ENCODE results near the gene SYT8.

Gene SYT8

GRCh38 chr11:1854132-1854948, 19.6 kb downstream of the SYT8 start:
- no peaks in the 10 kb centered on the region for H3K4me1 ChIP-seq
- no peak for DNase-seq
- H3K4me3 ChIP-seq (ENCODE audit: low read depth, low read length) = no peak overlapping the region
- no peaks in the 10 kb centered on the region for H3K36me3 ChIP-seq
- TF ChIP-seq CTCF (IDR thresholded peaks at IDR 0.05; ENCODE audit: low read depth, low read length) = no peak
- H3K9me3 ChIP-seq = no peaks in the 10 kb centered on the region
- H3K27me3 ChIP-seq = no peaks in the 10 kb centered on the region

DNA sequence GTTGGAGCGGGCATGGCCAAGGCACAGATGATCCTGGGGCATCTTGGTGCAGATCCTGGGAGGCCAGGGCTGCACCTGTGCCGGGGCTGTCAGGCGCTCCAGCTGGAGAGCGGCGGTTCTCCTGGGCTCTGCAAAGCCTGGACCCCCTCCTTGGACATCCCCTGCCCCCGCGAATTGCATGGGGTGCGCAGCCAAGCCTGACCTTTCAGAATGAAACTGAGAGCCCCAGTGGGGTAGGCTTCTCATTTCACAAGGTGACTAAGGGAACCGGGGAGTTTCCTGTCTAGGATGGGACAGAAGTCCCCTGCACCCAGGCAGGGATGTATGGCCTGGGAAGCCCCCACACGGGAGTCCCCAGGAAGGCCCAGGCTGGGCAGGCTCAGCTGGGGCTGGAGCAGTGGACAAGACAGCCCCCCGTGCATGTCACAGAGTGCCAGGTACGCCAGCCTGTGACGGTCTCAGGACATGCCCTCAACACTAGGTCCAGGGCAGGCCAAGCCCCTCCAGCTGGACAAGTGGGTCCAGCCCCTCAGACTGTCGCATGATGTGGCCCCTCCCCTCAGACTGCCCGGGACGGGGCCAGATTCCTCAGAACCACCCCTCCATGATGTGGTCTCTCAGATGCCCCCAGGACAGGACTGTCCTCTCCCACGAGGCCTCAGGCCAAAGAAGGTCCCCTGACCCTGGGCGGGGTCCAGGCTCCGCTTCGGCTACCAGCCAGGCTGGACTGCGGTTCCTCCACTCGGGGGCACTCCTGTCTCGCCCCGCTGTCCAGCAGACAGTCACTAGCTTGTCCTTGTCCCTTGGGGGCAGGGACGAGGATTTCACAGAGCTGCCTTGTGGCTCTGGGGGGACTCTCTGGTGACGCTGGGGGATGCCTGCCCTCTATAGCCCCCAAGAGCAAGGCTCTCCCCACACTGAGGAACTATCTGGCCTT, 20.4 kb downstream of the SYT8 start:
- no peak for DNase-seq
- no peaks in the 10 kb centered on the region for H3K9me3 ChIP-seq
- no peaks in the 10 kb centered on the region for H3K4me1 ChIP-seq
- TF ChIP-seq CTCF (IDR thresholded peaks at IDR 0.05; ENCODE audit: low read depth, low read length) = no peak
- no peaks in the 10 kb centered on the region for H3K27me3 ChIP-seq
- no peaks in the 10 kb centered on the region for H3K36me3 ChIP-seq
- no peak overlapping the region for H3K4me3 ChIP-seq (ENCODE audit: low read depth, low read length)

GRCh38 chr11:1855886-1856265, 21.1 kb downstream of the SYT8 start:
- DNase-seq = no peak
- Histone ChIP-seq H3K4me1 (no peaks in the 10 kb centered on the region), H3K4me3 (ENCODE audit: low read depth, low read length) (no peak overlapping the region), H3K36me3 (no peaks in the 10 kb centered on the region), H3K9me3 (no peaks in the 10 kb centered on the region), H3K27me3 (no peaks in the 10 kb centered on the region)
- TF ChIP-seq CTCF (IDR thresholded peaks at IDR 0.05; ENCODE audit: low read depth, low read length) = no peak

DNA sequence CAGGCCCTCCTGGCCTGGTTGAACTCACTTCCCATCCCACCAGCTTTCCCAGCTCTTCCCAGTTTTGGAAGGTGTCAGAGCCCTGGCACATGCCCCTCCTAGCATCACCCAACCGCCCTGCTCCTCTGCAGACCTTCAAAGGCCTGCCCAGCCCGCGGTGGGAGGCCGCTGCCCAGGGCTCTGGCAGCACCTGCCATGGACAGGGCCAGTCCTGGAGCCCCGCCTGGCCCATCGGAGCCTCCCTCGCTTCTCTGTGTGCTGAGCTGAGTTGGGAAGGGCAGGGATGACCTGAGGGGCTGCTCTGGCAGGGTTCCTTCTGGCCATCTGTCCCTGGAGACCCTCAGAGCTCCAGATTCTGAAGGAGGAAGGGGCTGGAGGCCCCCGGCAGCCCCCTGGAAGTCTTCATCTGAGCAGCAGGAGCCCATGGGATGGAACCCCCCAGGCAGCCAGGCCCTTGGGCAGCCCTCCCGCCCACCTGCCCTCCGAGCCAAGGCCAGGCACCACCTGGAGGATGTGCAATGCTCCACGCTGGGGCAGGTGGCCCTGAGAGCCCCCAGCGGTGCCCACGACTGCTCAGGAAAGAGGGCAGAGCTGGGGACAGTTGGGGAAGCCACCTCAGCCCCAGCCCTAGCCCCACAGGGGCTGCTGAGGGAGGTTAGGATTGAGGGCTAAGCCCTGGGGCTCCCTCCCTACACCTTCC, 21.7 kb downstream of the SYT8 start:
- no peak overlapping the region for H3K4me3 ChIP-seq (ENCODE audit: low read depth, low read length)
- no peak for DNase-seq
- H3K4me1 ChIP-seq = no peaks in the 10 kb centered on the region
- H3K27me3 ChIP-seq = no peaks in the 10 kb centered on the region
- H3K36me3 ChIP-seq = no peaks in the 10 kb centered on the region
- no peak for TF ChIP-seq CTCF (IDR thresholded peaks at IDR 0.05; ENCODE audit: low read depth, low read length)
- H3K9me3 ChIP-seq = no peaks in the 10 kb centered on the region

DNA sequence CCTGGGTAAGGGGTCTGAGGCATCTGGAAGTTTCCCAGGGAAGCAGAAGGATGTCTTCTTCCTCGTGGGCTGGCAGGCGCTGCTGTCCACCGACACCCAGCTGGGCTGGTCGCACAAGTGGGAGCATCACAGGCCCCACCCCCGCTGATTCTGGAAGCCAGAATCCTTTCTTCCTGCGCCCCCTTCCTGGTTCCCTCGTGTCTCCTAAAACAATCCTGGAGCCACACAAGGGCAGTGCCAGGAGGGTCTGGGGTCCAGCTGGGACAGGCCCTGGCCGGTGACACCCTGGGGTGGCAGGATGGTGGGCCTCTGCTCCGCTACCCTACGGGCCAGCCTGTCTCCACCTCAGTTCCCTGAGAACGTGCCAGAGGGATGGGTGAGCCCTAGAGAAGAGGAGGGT, 22.3 kb downstream of the SYT8 start:
- no peaks in the 10 kb centered on the region for H3K27me3 ChIP-seq
- no peak overlapping the region for H3K4me3 ChIP-seq (ENCODE audit: low read depth, low read length)
- H3K9me3 ChIP-seq = no peaks in the 10 kb centered on the region
- no peak for DNase-seq
- no peaks in the 10 kb centered on the region for H3K4me1 ChIP-seq
- H3K36me3 ChIP-seq = no peaks in the 10 kb centered on the region
- TF ChIP-seq CTCF (IDR thresholded peaks at IDR 0.05; ENCODE audit: low read depth, low read length) = no peak

All from BE2C (cell line).